Activated CD4-positive, alpha-beta T cell treated with anti-CD3 and anti-CD28 coated beads, Interleukin-10, Interleukin-2, amounts not matched to agents 100 ng/mL and 50 ng/mL, durations not matched to agents 16 hours and 8 hours (primary cell): Measurements from ENCODE around the gene PIK3C2B.
"Not testable (repeated sequence)": the region's sequence is repeated elsewhere in the genome, so short reads cannot be mapped to it uniquely, and the experiment has no call there.

Source experiments
- DNase-seq: peaks from one replicate; pipeline ENCODE4 v3.0.0-alpha.2; 2020

The PIK3C2B gene

GRCh38 chr1:204506201-204506968 is 11.8 kb upstream of the PIK3C2B start:
- peak; percentile 91 for DNase-seq

GRCh38 chr1:204505674-204506200 is 11.1 kb upstream of the PIK3C2B start:
- no peak for DNase-seq

- no peak for DNase-seq
These were observed 9.4 kb upstream of the PIK3C2B start for GRCh38 chr1:204503913-204504519.

GRCh38 chr1:204503122-204503912 is 8.7 kb upstream of the PIK3C2B start:
- DNase-seq: peak; percentile 79

GRCh38 chr1:204502241-204502640 is 7.6 kb upstream of the PIK3C2B start:
- no peak for DNase-seq

- no peak for DNase-seq
These were observed 5.2 kb upstream of the PIK3C2B start for GRCh38 chr1:204499511-204500468.

- no peak for DNase-seq
These were observed 4.4 kb upstream of the PIK3C2B start for GRCh38 chr1:204498981-204499380.

GRCh38 chr1:204495777-204496176 is 1.2 kb upstream of the PIK3C2B start:
- DNase-seq: no peak

- no peak for DNase-seq
These were observed 611 bp upstream of the PIK3C2B start for GRCh38 chr1:204495078-204495753.

GRCh38 chr1:204493984-204494280 is 673 bp downstream of the PIK3C2B start:
- DNase-seq: peak; percentile 68

GRCh38 chr1:204493145-204493983 is 1.2 kb downstream of the PIK3C2B start:
- peak; percentile 15 for DNase-seq

- no peak for DNase-seq
These were observed 3.0 kb downstream of the PIK3C2B start for GRCh38 chr1:204491655-204492054.

GRCh38 chr1:204487256-204487615 is 7.4 kb downstream of the PIK3C2B start:
- DNase-seq: no peak

- not testable (repeated sequence) for DNase-seq
These were observed 7.9 kb downstream of the PIK3C2B start for GRCh38 chr1:204486513-204487255.

GRCh38 chr1:204483791-204484190 is 10.8 kb downstream of the PIK3C2B start:
- no peak for DNase-seq

- no peak for DNase-seq
These were observed 14.1 kb downstream of the PIK3C2B start for GRCh38 chr1:204480515-204480914.

GRCh38 chr1:204479387-204480136 is 15.0 kb downstream of the PIK3C2B start:
- DNase-seq: no peak

- no peak for DNase-seq
These were observed 15.7 kb downstream of the PIK3C2B start for GRCh38 chr1:204478921-204479320.

- no peak for DNase-seq
These were observed 16.3 kb downstream of the PIK3C2B start for GRCh38 chr1:204478172-204478899.
